Breast epithelium (tissue), 4 donors: ENCODE results near the gene EFHC2. TPM values are rescaled to one million over a fixed set of nuclear protein-coding genes. Genes with fewer than 3 reads are reported as not detected.

ENCODE experiments used
- DNase-seq, 2 donors: peaks; one replicate each; pipeline ENCODE4 v3.0.0-alpha.2; 2019; ENCODE audit warnings: low spot score in 2 of 2
- H3K27ac ChIP-seq, 2 donors: fragments of 200-600 bp; sonication (generic) in 1 of 2; one replicate each; pipeline ENCODE4 v1.5.1; 2016 to 2019; ENCODE audit warnings: mild to moderate bottlenecking in 1 of 2
- H3K27me3 ChIP-seq, 2 donors: fragments of 200-600 bp; sonication (generic) in 1 of 2; one replicate each; pipeline versions ENCODE4 v1.5.1 to v1.6.0; 2017 to 2019; ENCODE audit warnings: control low read depth in 1 of 2, mild to moderate bottlenecking in 1 of 2
- H3K36me3 ChIP-seq: fragments of 200-600 bp; one replicate; pipeline ENCODE4 v1.5.1; 2019
- H3K4me1 ChIP-seq, 2 donors: fragments of 200-600 bp; sonication (generic); one replicate each; pipeline ENCODE4 v1.5.1; 2016 to 2019; ENCODE audit warnings: control low read depth in 1 of 2
- H3K4me3 ChIP-seq, 3 donors: fragments of 200-600 bp; sonication (generic); 1 replicate in 2 of 3; 2 replicates in 1 of 3; pipeline ENCODE4 v1.5.1; 2016 to 2019; ENCODE audit warnings: mild to moderate bottlenecking in 3 of 3, moderate library complexity in 2 of 3
- H3K9me3 ChIP-seq, 2 donors: fragments of 200-600 bp; sonication (generic) in 1 of 2; one replicate each; pipeline ENCODE4 v1.5.1; 2016 to 2019; ENCODE audit warnings: control low read depth in 1 of 2
- CTCF ChIP-seq, 3 donors: fragments of 450-650 bp; IDR thresholded peaks; one replicate each; pipeline ENCODE4 v1.5.1; 2016 to 2017; ENCODE audit warnings: antibody characterized with exemption in 3 of 3, mild to moderate bottlenecking in 3 of 3, moderate library complexity in 3 of 3
- POLR2A ChIP-seq: fragments of 450-650 bp; IDR thresholded peaks from one replicate; pipeline ENCODE4 v1.6.1; 2016; ENCODE audit warnings: antibody characterized with exemption, mild to moderate bottlenecking, moderate library complexity
- POLR2AphosphoS5 ChIP-seq, 3 donors: sonication (generic); formaldehyde crosslinking; IDR thresholded peaks; one replicate each; pipeline ENCODE4 v1.6.1; 2017; ENCODE audit warnings: antibody characterized with exemption in 3 of 3
- intact Hi-C: fragments of 100-400 bp; cut with DNase I; formaldehyde crosslinking; loops from one replicate; pipeline ENCODE4 v1.15.1; 2023; ENCODE audit warnings: low total_unique reads
- total RNA-seq, 3 donors: library from RNA; depleted of rRNA; stranded (reverse); fragments of >200 nt; gene quantifications; one replicate each; pipeline ENCODE4 v1.1.0, GENCODE V29; 2016

Gene EFHC2
- total RNA-seq, 3 donors from 2014 or later: 0.32 to 1.9 (median 0.66) TPM

- no peaks in the 10 kb centered on the region for H3K4me1 ChIP-seq
- peaks cover 0 to 10% of the 10 kb centered on the region in 2 donors for H3K27me3 ChIP-seq
- H3K9me3 ChIP-seq: no peaks in the 10 kb centered on the region
- H3K4me3 ChIP-seq: no peak overlapping the region
- intact Hi-C loops: no loop called here
- no peak for DNase-seq
- TF ChIP-seq CTCF (IDR thresholded peaks at IDR 0.05) (no peak), POLR2A (no peak), POLR2AphosphoS5 (IDR thresholded peaks at IDR 0.05) (no peak)
- no peak overlapping the region for H3K27ac ChIP-seq
- no peaks in the 10 kb centered on the region for H3K36me3 ChIP-seq
Measured at GRCh38 chrX:44349561-44349960, 6.1 kb upstream of the EFHC2 start.

GRCh38 chrX:44344687-44345086, 1.2 kb upstream of the EFHC2 start:
- Histone ChIP-seq H3K4me3 (peak overlapping the region in 1 of 3 donors; percentile 34), H3K27ac (no peak overlapping the region), H3K9me3 (no peaks in the 10 kb centered on the region), H3K4me1 (no peaks in the 10 kb centered on the region), H3K27me3 (peaks cover 0 to 21% of the 10 kb centered on the region in 2 donors), H3K36me3 (no peaks in the 10 kb centered on the region)
- DNase-seq: no peak
- no peak for TF ChIP-seq POLR2A
- no peak for TF ChIP-seq CTCF (IDR thresholded peaks at IDR 0.05)
- intact Hi-C loops: no loop called here

- TF ChIP-seq POLR2AphosphoS5 (IDR thresholded peaks at IDR 0.05) (no peak), CTCF (IDR thresholded peaks at IDR 0.05) (no peak), POLR2A (no peak)
- DNase-seq: no peak
- Histone ChIP-seq H3K27me3 (peaks cover 0 to 25% of the 10 kb centered on the region in 2 donors), H3K36me3 (no peaks in the 10 kb centered on the region), H3K4me1 (no peaks in the 10 kb centered on the region), H3K27ac (no peak overlapping the region), H3K9me3 (no peaks in the 10 kb centered on the region), H3K4me3 (peak overlapping the region; percentile 47 to 68 (median 50))
- intact Hi-C loops: no loop called here
Measured at GRCh38 chrX:44344194-44344593, 722 bp upstream of the EFHC2 start.

GRCh38 chrX:44342866-44343265, 606 bp downstream of the EFHC2 start:
- Histone ChIP-seq H3K4me1 (no peaks in the 10 kb centered on the region), H3K36me3 (no peaks in the 10 kb centered on the region), H3K27ac (no peak overlapping the region), H3K9me3 (no peaks in the 10 kb centered on the region), H3K4me3 (peak overlapping the region; percentile 47 to 68 (median 50)), H3K27me3 (peaks cover 0 to 25% of the 10 kb centered on the region in 2 donors)
- no peak for DNase-seq
- intact Hi-C loops: no loop called here
- TF ChIP-seq POLR2A: no peak

GRCh38 chrX:44338361-44338760, 5.1 kb downstream of the EFHC2 start:
- TF ChIP-seq CTCF (IDR thresholded peaks at IDR 0.05): no peak
- TF ChIP-seq POLR2A: no peak
- no peak for TF ChIP-seq POLR2AphosphoS5 (IDR thresholded peaks at IDR 0.05)
- intact Hi-C loops: no loop called here
- DNase-seq: no peak
- no peak overlapping the region for H3K4me3 ChIP-seq
- H3K27me3 ChIP-seq: peaks cover 0 to 18% of the 10 kb centered on the region in 2 donors
- H3K9me3 ChIP-seq: no peaks in the 10 kb centered on the region
- no peak overlapping the region for H3K27ac ChIP-seq
- no peaks in the 10 kb centered on the region for H3K4me1 ChIP-seq
- no peaks in the 10 kb centered on the region for H3K36me3 ChIP-seq

GRCh38 chrX:44332437-44332836, 11.0 kb downstream of the EFHC2 start:
- TF ChIP-seq CTCF (IDR thresholded peaks at IDR 0.05) (no peak), POLR2AphosphoS5 (IDR thresholded peaks at IDR 0.05) (no peak), POLR2A (no peak)
- Histone ChIP-seq H3K4me1 (no peaks in the 10 kb centered on the region), H3K27ac (no peak overlapping the region), H3K36me3 (no peaks in the 10 kb centered on the region), H3K4me3 (no peak overlapping the region), H3K9me3 (no peaks in the 10 kb centered on the region), H3K27me3 (peaks cover 0 to 19% of the 10 kb centered on the region in 2 donors)
- no peak for DNase-seq
- intact Hi-C loops: no loop called here
